H9 (cell line): Measurements from ENCODE around the gene WARS2. TPM values are rescaled to one million over a fixed set of nuclear protein-coding genes. Genes with fewer than 3 reads are reported as not detected.

Experiments used
- DNase-seq: peaks from one replicate; pipeline ENCODE4 v3.0.0-alpha.2; 2017
- H2AFZ ChIP-seq: one replicate; pipeline ENCODE4 v1.6.1; 2013; ENCODE audit warnings: mild to moderate bottlenecking, low read length, control low read depth, moderate library complexity
- H2AK5ac ChIP-seq: 2 replicates; pipeline ENCODE4 v1.6.1; 2013; ENCODE audit warnings: low read length, control low read depth, mixed read lengths; ENCODE audit not compliant: insufficient read length
- H2BK120ac ChIP-seq: one replicate; pipeline ENCODE4 v1.6.1; 2013; ENCODE audit warnings: low read depth, mild to moderate bottlenecking, low read length, control low read depth, inconsistent platforms; ENCODE audit not compliant: poor library complexity, severe bottlenecking
- H2BK12ac ChIP-seq: 2 replicates; pipeline ENCODE4 v1.6.1; 2013; ENCODE audit warnings: low read length, control low read depth, mixed read lengths, low read depth; ENCODE audit not compliant: insufficient read length
- H2BK15ac ChIP-seq: 2 replicates; pipeline ENCODE4 v1.6.1; 2013; ENCODE audit warnings: low read depth, low read length, control low read depth
- H2BK20ac ChIP-seq: one replicate; pipeline ENCODE4 v1.6.1; 2013; ENCODE audit warnings: low read depth, mild to moderate bottlenecking, low read length, control low read depth, inconsistent platforms; ENCODE audit not compliant: poor library complexity, severe bottlenecking
- H2BK5ac ChIP-seq: 2 replicates; pipeline ENCODE4 v1.6.1; 2013; ENCODE audit warnings: low read length, control low read depth, mixed read lengths; ENCODE audit not compliant: insufficient read length
- H3K14ac ChIP-seq: 2 replicates; pipeline ENCODE4 v1.6.1; 2013; ENCODE audit warnings: low read length, control low read depth; ENCODE audit not compliant: insufficient read depth
- H3K18ac ChIP-seq: 2 replicates; pipeline ENCODE4 v1.6.1; 2013; ENCODE audit warnings: low read depth, mild to moderate bottlenecking, mixed read lengths, low read length, control low read depth; ENCODE audit not compliant: insufficient read length
- H3K23ac ChIP-seq: 2 replicates; pipeline ENCODE4 v1.6.1; 2013; ENCODE audit warnings: low read length, control low read depth, mixed read lengths, low read depth; ENCODE audit not compliant: insufficient read length
- H3K23me2 ChIP-seq: 2 replicates; pipeline ENCODE4 v1.6.1; 2013; ENCODE audit warnings: low read depth, mild to moderate bottlenecking, mixed read lengths, low read length, control low read depth; ENCODE audit not compliant: insufficient read length, poor library complexity, severe bottlenecking
- H3K27ac ChIP-seq: 2 replicates; pipeline ENCODE4 v1.5.1; 2013; ENCODE audit warnings: low read length, control low read depth, mixed read lengths, low read depth; ENCODE audit not compliant: insufficient read length
- H3K27me3 ChIP-seq: 2 replicates; pipeline ENCODE4 v1.6.1; 2013; ENCODE audit warnings: low read length, control low read depth, inconsistent platforms; ENCODE audit not compliant: insufficient read depth
- H3K4ac ChIP-seq: 2 replicates; pipeline ENCODE4 v1.6.1; 2013; ENCODE audit warnings: low read depth, mild to moderate bottlenecking, control low read depth, inconsistent platforms, low read length, moderate library complexity
- H3K4me1 ChIP-seq: 2 replicates; pipeline ENCODE4 v1.6.1; 2013; ENCODE audit warnings: low read length, control low read depth, inconsistent platforms; ENCODE audit not compliant: insufficient read depth
- H3K4me2 ChIP-seq: 2 replicates; pipeline ENCODE4 v1.6.1; 2013; ENCODE audit warnings: low read length, control low read depth, mixed read lengths; ENCODE audit not compliant: insufficient read length, insufficient read depth
- H3K56ac ChIP-seq: 2 replicates; pipeline ENCODE4 v1.6.1; 2013; ENCODE audit warnings: low read depth, mild to moderate bottlenecking, mixed read lengths, low read length, control low read depth; ENCODE audit not compliant: insufficient read length
- H3K79me1 ChIP-seq: 2 replicates; pipeline ENCODE4 v1.6.1; 2013; ENCODE audit warnings: low read depth, mild to moderate bottlenecking, moderate library complexity, low read length, control low read depth, inconsistent platforms; ENCODE audit not compliant: insufficient read depth, poor library complexity, severe bottlenecking
- H3K79me2 ChIP-seq: 2 replicates; pipeline ENCODE4 v1.6.1; 2013; ENCODE audit warnings: low read length, control low read depth, inconsistent platforms; ENCODE audit not compliant: insufficient read depth
- H3K9ac ChIP-seq: 2 replicates; pipeline ENCODE4 v1.6.1; 2013; ENCODE audit warnings: low read length, control low read depth, mixed read lengths; ENCODE audit not compliant: insufficient read length; ENCODE audit errors: extremely low read depth
- H3K9me3 ChIP-seq: one replicate; pipeline ENCODE4 v1.6.1; 2013; ENCODE audit warnings: low read depth, low read length, inconsistent platforms; ENCODE audit not compliant: control insufficient read depth
- H3T11ph ChIP-seq: one replicate; pipeline ENCODE4 v1.6.1; 2013; ENCODE audit warnings: mild to moderate bottlenecking, low read length, control low read depth, inconsistent platforms
- H4K20me1 ChIP-seq: one replicate; pipeline ENCODE4 v1.6.1; 2013; ENCODE audit not compliant: control insufficient read depth, insufficient read length, insufficient read depth
- H4K5ac ChIP-seq: 2 replicates; pipeline ENCODE4 v1.6.1; 2013; ENCODE audit warnings: low read depth, mild to moderate bottlenecking, mixed read lengths, low read length, control low read depth; ENCODE audit not compliant: insufficient read length
- H4K8ac ChIP-seq: replicated peaks from 2 replicates; pipeline ENCODE4 v1.6.1; 2013; ENCODE audit warnings: low read length, control low read depth, mixed read lengths, low read depth; ENCODE audit not compliant: insufficient read length
- H4K91ac ChIP-seq: 2 replicates; pipeline ENCODE4 v1.6.1; 2013; ENCODE audit warnings: low read depth, mild to moderate bottlenecking, moderate library complexity, mixed read lengths, low read length, control low read depth; ENCODE audit not compliant: insufficient read length
- H3K27ac Mint-ChIP-seq, 3 experiments: 2 replicates in 2 of 3; 3 replicates in 1 of 3; pipeline ENCODE4 v1.8.0; 2020 to 2021; ENCODE audit warnings: mixed read lengths in 3 of 3, mild to moderate bottlenecking in 1 of 3, moderate library complexity in 1 of 3
- H3K27me3 Mint-ChIP-seq: 2 replicates; pipeline ENCODE4 v1.8.0; 2021; ENCODE audit warnings: low read depth, mild to moderate bottlenecking, moderate library complexity, mixed read lengths
- H3K36me3 Mint-ChIP-seq, 3 experiments: 2 replicates in 2 of 3; 3 replicates in 1 of 3; pipeline ENCODE4 v1.8.0; 2020 to 2021; ENCODE audit warnings: low read depth in 3 of 3, mixed read lengths in 3 of 3; ENCODE audit not compliant: insufficient read depth in 1 of 3
- H3K4me1 Mint-ChIP-seq, 2 experiments: 2 replicates each; pipeline ENCODE4 v1.8.0; 2020; ENCODE audit warnings: mixed read lengths in 2 of 2
- H3K4me3 Mint-ChIP-seq, 2 experiments: 2 replicates in 1 of 2; 3 replicates in 1 of 2; pipeline ENCODE4 v1.8.0; 2020 to 2021; ENCODE audit warnings: mild to moderate bottlenecking in 2 of 2, mixed read lengths in 2 of 2, moderate library complexity in 1 of 2
- H3K9me3 Mint-ChIP-seq, 2 experiments: 2 replicates in 1 of 2; 3 replicates in 1 of 2; pipeline ENCODE4 v1.8.0; 2020; ENCODE audit warnings: mild to moderate bottlenecking in 2 of 2, mixed read lengths in 2 of 2, moderate library complexity in 1 of 2
- WGBS: extraction: QIAGEN DNeasy Blood & Tissue Kit; methylation state at CpG from one replicate; pipeline ENCODE4 v1.1.7; 2013; ENCODE audit warnings: missing lambda C conversion rate, low lambda C conversion rate, mixed read lengths; ENCODE audit not compliant: insufficient read length; ENCODE audit errors: extremely low coverage; 5-methylcytosine and 5-hydroxymethylcytosine counted together
- total RNA-seq: library from RNA; stranded (reverse); gene quantifications from 2 replicates; pipeline ENCODE4 v1.2.1, GENCODE V29; 2021
- TF ChIP-seq, protein P1 (sequence below): fragments of 200-600 bp; sonication (generic); conservative IDR thresholded peaks from 3 replicates; pipeline ENCODE4 v1.8.0; 2021; ENCODE audit warnings: antibody characterized with exemption, mild to moderate bottlenecking

WARS2 gene
- total RNA-seq, 1 experiment from 2014 or later = 9.7 TPM

DNA sequence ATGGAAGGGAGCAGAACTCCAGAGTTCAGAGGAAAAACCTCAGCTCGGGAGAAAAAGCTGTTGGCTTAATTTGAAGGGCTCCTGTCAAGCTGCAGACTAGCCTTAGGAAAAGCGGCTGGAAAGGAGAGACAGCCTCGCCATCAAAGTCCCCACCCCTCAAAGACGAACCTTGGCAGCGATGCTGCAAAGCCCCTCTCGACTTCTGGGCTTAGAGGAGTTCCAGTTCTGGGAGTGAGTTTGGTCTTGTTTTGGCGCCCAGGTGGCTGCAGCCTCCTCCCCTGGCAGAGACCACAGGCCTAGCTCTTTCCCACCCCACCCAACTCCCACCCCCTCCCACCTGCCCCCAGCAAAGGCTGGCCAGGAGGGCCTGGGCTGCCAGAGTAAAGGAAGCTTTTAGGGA is 143.2 kb downstream of the WARS2 start:
- no peak for DNase-seq
- Histone ChIP-seq H2AFZ (no peak overlapping the region), H4K5ac (no peak overlapping the region), H3K23me2 (peaks cover 7% of the 10 kb centered on the region), H4K8ac (no peak overlapping the region), H3K79me1 (no peaks in the 10 kb centered on the region), H3K4me2 (no peak overlapping the region), H3K4me1 (no peaks in the 10 kb centered on the region; the same call in 1 of the 2 replicates), H3K18ac (no peak overlapping the region), H2AK5ac (no peak overlapping the region), H2BK5ac (no peak overlapping the region), H3K79me2 (no peaks in the 10 kb centered on the region), H3K14ac (no peak overlapping the region), H3K4ac (no peak overlapping the region), H3K23ac (no peak overlapping the region), H3T11ph (no peak overlapping the region), H2BK15ac (no peak overlapping the region), H3K9me3 (no peaks in the 10 kb centered on the region), H4K20me1 (no peaks in the 10 kb centered on the region), H3K27ac (no peak overlapping the region), H2BK12ac (no peak overlapping the region), H2BK20ac (no peak overlapping the region), H3K9ac (no peak overlapping the region), H2BK120ac (no peak overlapping the region), H3K27me3 (peaks cover 98% of the 10 kb centered on the region), H3K56ac (no peak overlapping the region), H4K91ac (no peak overlapping the region)
- TF ChIP-seq, protein P1, sequence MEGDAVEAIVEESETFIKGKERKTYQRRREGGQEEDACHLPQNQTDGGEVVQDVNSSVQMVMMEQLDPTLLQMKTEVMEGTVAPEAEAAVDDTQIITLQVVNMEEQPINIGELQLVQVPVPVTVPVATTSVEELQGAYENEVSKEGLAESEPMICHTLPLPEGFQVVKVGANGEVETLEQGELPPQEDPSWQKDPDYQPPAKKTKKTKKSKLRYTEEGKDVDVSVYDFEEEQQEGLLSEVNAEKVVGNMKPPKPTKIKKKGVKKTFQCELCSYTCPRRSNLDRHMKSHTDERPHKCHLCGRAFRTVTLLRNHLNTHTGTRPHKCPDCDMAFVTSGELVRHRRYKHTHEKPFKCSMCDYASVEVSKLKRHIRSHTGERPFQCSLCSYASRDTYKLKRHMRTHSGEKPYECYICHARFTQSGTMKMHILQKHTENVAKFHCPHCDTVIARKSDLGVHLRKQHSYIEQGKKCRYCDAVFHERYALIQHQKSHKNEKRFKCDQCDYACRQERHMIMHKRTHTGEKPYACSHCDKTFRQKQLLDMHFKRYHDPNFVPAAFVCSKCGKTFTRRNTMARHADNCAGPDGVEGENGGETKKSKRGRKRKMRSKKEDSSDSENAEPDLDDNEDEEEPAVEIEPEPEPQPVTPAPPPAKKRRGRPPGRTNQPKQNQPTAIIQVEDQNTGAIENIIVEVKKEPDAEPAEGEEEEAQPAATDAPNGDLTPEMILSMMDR = no peak
- Mint-ChIP-seq H3K27me3 (peaks cover 100% of the 10 kb centered on the region), H3K9me3 (peaks cover 2 to 4% of the 10 kb centered on the region in 2 experiments; a peak in 2 of 5 replicates), H3K27ac (no peak overlapping the region), H3K4me1 (peaks cover 25 to 47% of the 10 kb centered on the region in 2 experiments), H3K36me3 (peaks cover 0 to 2% (median 2%) of the 10 kb centered on the region in 3 experiments; a peak in 1 of 7 replicates), H3K4me3 (no peak overlapping the region)
- WGBS = no CpG with 5 or more reads among the region's 7 CpGs
